Keratinocyte (primary cell): ENCODE measurements around the gene FUT7. TPM values are rescaled to one million over a fixed set of nuclear protein-coding genes. Genes with fewer than 3 reads are reported as not detected.

Experiments
- DNase-seq: peaks from one replicate; pipeline ENCODE4 v3.0.0-alpha.2; 2011; ENCODE audit warnings: low read depth, missing footprints, low spot score
- FAIRE-seq: peaks from 2 replicates; lab custom pipeline; 2011; peaks lifted over from hg19 to GRCh38; lab: Jason Lieb, UNC
- H2AFZ ChIP-seq: 2 replicates; pipeline ENCODE4 v1.6.0; 2012; ENCODE audit warnings: low read length, control low read depth, inconsistent platforms; ENCODE audit not compliant: control insufficient read depth
- H3K27ac ChIP-seq: 2 replicates; pipeline ENCODE4 v1.5.1; 2011; ENCODE audit warnings: low read length; ENCODE audit not compliant: control insufficient read depth, insufficient read depth
- H3K27me3 ChIP-seq: 3 replicates; pipeline ENCODE4 v1.6.0; 2011; ENCODE audit warnings: low read length; ENCODE audit not compliant: control insufficient read depth, insufficient read depth; ENCODE audit errors: extremely low read depth
- H3K36me3 ChIP-seq, 2 experiments: 2 replicates in 1 of 2; 3 replicates in 1 of 2; pipeline ENCODE4 v1.5.1; 2011; ENCODE audit warnings: low read length in 2 of 2, mild to moderate bottlenecking in 1 of 2; ENCODE audit not compliant: control insufficient read depth in 2 of 2, insufficient read depth in 2 of 2; ENCODE audit errors: extremely low read depth in 1 of 2
- H3K4me1 ChIP-seq: 3 replicates; pipeline ENCODE4 v1.5.1; 2011; ENCODE audit warnings: low read length; ENCODE audit not compliant: control insufficient read depth, insufficient read depth; ENCODE audit errors: extremely low read depth
- H3K4me2 ChIP-seq: 3 replicates; pipeline ENCODE4 v1.6.0; 2011; ENCODE audit warnings: low read depth, low read length; ENCODE audit not compliant: control insufficient read depth, insufficient read depth; ENCODE audit errors: extremely low read depth
- H3K4me3 ChIP-seq, 3 experiments: fragments of 200-600 bp in 1 of 3; sonication (generic) in 1 of 3; 2 replicates in 2 of 3; 3 replicates in 1 of 3; pipeline ENCODE4 v1.5.1; 2011 to 2016; ENCODE audit warnings: low read length in 3 of 3, mild to moderate bottlenecking in 3 of 3, control low read depth in 2 of 3, inconsistent platforms in 1 of 3, low read depth in 1 of 3, mixed read lengths in 1 of 3, mixed run types in 1 of 3, moderate library complexity in 1 of 3; ENCODE audit not compliant: control insufficient read depth in 2 of 3, insufficient read depth in 2 of 3; ENCODE audit errors: extremely low read depth in 1 of 3
- H3K79me2 ChIP-seq: 2 replicates; pipeline ENCODE4 v1.6.0; 2012; ENCODE audit warnings: low read length; ENCODE audit not compliant: control insufficient read depth, insufficient read depth
- H3K9ac ChIP-seq: 3 replicates; pipeline ENCODE4 v1.6.0; 2011; ENCODE audit warnings: low read length; ENCODE audit not compliant: control insufficient read depth, insufficient read depth; ENCODE audit errors: extremely low read depth
- H3K9me1 ChIP-seq: 3 replicates; pipeline ENCODE4 v1.6.0; 2011; ENCODE audit warnings: low read length; ENCODE audit not compliant: control insufficient read depth, insufficient read depth; ENCODE audit errors: extremely low read depth
- H3K9me3 ChIP-seq: 2 replicates; pipeline ENCODE4 v1.5.1; 2012; ENCODE audit warnings: low read depth, low read length; ENCODE audit not compliant: control insufficient read depth
- H4K20me1 ChIP-seq: 3 replicates; pipeline ENCODE4 v1.6.0; 2011; ENCODE audit warnings: low read length; ENCODE audit not compliant: control insufficient read depth, insufficient read depth; ENCODE audit errors: extremely low read depth
- EZH2 ChIP-seq: IDR thresholded peaks from one replicate; pipeline ENCODE4 v1.6.1; 2012; ENCODE audit warnings: inconsistent platforms, mild to moderate bottlenecking, low read length, moderate library complexity
- dilution Hi-C: fragments of 300-500 bp; cut with MboI; formaldehyde crosslinking; loops from one replicate; pipeline ENCODE4 v1.7.0; 2020; ENCODE audit warnings: low sequenced_read_pairs; ENCODE audit not compliant: extremely low pct_ligation_motif_present
- polyA plus RNA-seq, 5 experiments: library from polyadenylated mRNA; depleted of rRNA in 3 of 5; stranded (reverse) in 3 of 5; stranded (forward) in 1 of 5; unstranded in 1 of 5; fragments of >200 nt; gene quantifications; 1 replicate in 1 of 5; 2 replicates in 3 of 5; 3 replicates in 1 of 5; pipeline versions ENCODE4 v1.2.1 to v1.2.3, GENCODE V29; 2011 to 2012; ENCODE audit warnings: missing spikeins in 2 of 5, low read depth in 1 of 5, low replicate concordance in 1 of 5
- TF ChIP-seq, protein P1 (sequence below), 3 experiments: IDR thresholded peaks in 1 of 3; conservative IDR thresholded peaks in 1 of 3; optimal IDR thresholded peaks in 1 of 3; 2 replicates in 2 of 3; 3 replicates in 1 of 3; pipeline versions ENCODE3 to v1.5.1; 2011; ENCODE audit warnings: low read length in 3 of 3, mild to moderate bottlenecking in 3 of 3, moderate library complexity in 2 of 3, control low read depth in 1 of 3, inconsistent platforms in 1 of 3; ENCODE audit not compliant: insufficient read depth in 2 of 3; ENCODE audit errors: extremely low read depth in 1 of 3

Gene FUT7
- polyA plus RNA-seq, 1 donor (not counting 4 experiments of a cell fraction or from before 2014, with no cell fraction given), result not detected

DNA sequence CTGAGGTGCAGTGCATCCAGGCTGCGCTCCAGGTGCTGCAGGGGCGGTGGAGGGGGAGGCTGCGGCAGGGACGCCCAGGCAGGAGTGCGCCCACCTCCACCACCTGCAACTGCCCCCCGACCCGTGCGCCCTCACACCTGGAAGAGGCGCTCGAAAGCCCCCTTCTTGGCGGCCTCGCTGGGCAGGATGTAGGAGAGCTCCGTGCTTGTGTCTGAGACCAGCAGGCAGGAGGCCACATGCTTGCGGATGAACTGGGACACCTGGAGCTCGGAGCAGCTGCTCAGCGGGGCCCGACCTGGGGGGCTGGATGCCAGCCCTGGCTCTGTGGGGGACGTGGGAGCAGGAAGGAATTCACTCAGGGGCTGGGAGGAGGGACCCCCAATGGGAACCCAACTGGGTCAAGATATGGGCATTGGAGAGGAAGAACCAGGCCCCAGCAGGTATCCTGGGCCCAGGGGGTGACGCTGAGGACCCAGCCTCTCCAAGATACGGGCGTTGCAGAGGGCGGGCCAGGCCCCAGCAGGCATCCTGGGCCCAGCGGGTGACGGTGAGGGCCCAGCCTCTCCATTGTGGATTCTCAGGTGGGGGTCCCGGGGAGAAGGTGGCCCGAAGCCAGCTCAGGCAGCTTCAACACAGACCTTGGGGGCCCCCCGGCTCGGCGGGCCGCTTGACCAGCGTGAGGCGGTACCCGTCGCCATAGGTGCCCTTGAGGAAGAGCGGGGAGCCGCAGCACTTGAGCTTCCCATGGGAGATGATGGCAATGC lies 16.9 kb downstream of the FUT7 start:
- H4K20me1 ChIP-seq, result no peaks in the 10 kb centered on the region
- H3K36me3 ChIP-seq, result no peaks in the 10 kb centered on the region
- no peaks in the 10 kb centered on the region for H3K4me1 ChIP-seq
- DNase-seq, result no peak
- no peak for FAIRE-seq
- no peak overlapping the region for H3K4me2 ChIP-seq
- no peaks in the 10 kb centered on the region for H3K9me1 ChIP-seq
- H2AFZ ChIP-seq, result no peak overlapping the region
- no peak overlapping the region for H3K9ac ChIP-seq
- H3K9me3 ChIP-seq, result no peaks in the 10 kb centered on the region
- H3K27ac ChIP-seq, result no peak overlapping the region
- H3K79me2 ChIP-seq, result no peaks in the 10 kb centered on the region
- no peak overlapping the region for H3K4me3 ChIP-seq
- dilution Hi-C loops, result no loop called here
- no peak for TF ChIP-seq EZH2
- TF ChIP-seq, protein P1, sequence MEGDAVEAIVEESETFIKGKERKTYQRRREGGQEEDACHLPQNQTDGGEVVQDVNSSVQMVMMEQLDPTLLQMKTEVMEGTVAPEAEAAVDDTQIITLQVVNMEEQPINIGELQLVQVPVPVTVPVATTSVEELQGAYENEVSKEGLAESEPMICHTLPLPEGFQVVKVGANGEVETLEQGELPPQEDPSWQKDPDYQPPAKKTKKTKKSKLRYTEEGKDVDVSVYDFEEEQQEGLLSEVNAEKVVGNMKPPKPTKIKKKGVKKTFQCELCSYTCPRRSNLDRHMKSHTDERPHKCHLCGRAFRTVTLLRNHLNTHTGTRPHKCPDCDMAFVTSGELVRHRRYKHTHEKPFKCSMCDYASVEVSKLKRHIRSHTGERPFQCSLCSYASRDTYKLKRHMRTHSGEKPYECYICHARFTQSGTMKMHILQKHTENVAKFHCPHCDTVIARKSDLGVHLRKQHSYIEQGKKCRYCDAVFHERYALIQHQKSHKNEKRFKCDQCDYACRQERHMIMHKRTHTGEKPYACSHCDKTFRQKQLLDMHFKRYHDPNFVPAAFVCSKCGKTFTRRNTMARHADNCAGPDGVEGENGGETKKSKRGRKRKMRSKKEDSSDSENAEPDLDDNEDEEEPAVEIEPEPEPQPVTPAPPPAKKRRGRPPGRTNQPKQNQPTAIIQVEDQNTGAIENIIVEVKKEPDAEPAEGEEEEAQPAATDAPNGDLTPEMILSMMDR (optimal IDR thresholded peaks at IDR 0.05 in 1 of 3, IDR thresholded peaks at IDR 0.05 in 1 of 3, conservative IDR thresholded peaks at IDR 0.05 in 1 of 3; ENCODE audit: extremely low read depth in 1 of 3, insufficient read depth in 2 of 3, low read length in 3 of 3), result no peak
- no peaks in the 10 kb centered on the region for H3K27me3 ChIP-seq

DNA sequence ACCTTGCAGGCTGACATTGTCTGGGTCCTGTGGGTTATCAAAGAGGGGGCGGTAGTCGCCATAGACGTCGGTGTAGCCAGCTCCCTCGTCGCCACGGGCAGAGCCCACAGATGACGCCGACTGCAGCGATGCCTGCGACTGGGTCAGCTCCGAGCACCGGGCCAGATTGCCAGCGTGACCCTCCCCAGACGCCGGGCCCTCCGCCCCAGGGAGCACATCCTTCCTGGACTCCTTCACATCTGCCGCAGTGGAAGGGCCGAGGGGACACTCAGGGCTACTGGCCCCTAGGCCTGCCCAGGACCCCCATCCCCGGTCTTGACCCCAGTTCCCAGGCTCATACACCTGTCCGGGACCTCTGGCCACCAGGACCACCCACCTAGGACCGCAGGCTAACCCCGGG lies 17.7 kb downstream of the FUT7 start:
- H2AFZ ChIP-seq, result no peak overlapping the region
- H3K36me3 ChIP-seq, result no peaks in the 10 kb centered on the region
- H3K79me2 ChIP-seq, result no peaks in the 10 kb centered on the region
- FAIRE-seq, result no peak
- H3K4me3 ChIP-seq, result no peak overlapping the region
- DNase-seq, result no peak
- no peaks in the 10 kb centered on the region for H3K9me1 ChIP-seq
- H3K9me3 ChIP-seq, result no peaks in the 10 kb centered on the region
- no peaks in the 10 kb centered on the region for H4K20me1 ChIP-seq
- no peak overlapping the region for H3K9ac ChIP-seq
- H3K4me1 ChIP-seq, result no peaks in the 10 kb centered on the region
- no peak for TF ChIP-seq EZH2
- TF ChIP-seq, protein P1 (optimal IDR thresholded peaks at IDR 0.05 in 1 of 3, IDR thresholded peaks at IDR 0.05 in 1 of 3, conservative IDR thresholded peaks at IDR 0.05 in 1 of 3; ENCODE audit: extremely low read depth in 1 of 3, insufficient read depth in 2 of 3, low read length in 3 of 3), result no peak
- no peak overlapping the region for H3K4me2 ChIP-seq
- dilution Hi-C loops, result no loop called here
- H3K27me3 ChIP-seq, result no peaks in the 10 kb centered on the region
- H3K27ac ChIP-seq, result no peak overlapping the region
